VCaP (cell line): ENCODE results near the gene CPT1C.
A peak's percentile ranks its signal among the peaks of the same experiment; 100 is the strongest.

Source experiments
- H3K27ac ChIP-seq: fragments of 450-650 bp; 2 replicates; pipeline ENCODE4 v1.5.1; 2017
- CTCF ChIP-seq: fragments of 450-650 bp; conservative IDR thresholded peaks from 2 replicates; pipeline ENCODE4 v1.5.1; 2017; ENCODE audit warnings: mild to moderate bottlenecking, moderate library complexity

The CPT1C gene

GRCh38 chr19:49700563-49700962 is 9.6 kb downstream of the CPT1C start:
- TF ChIP-seq CTCF = no peak
- H3K27ac ChIP-seq = no peak overlapping the region

DNA sequence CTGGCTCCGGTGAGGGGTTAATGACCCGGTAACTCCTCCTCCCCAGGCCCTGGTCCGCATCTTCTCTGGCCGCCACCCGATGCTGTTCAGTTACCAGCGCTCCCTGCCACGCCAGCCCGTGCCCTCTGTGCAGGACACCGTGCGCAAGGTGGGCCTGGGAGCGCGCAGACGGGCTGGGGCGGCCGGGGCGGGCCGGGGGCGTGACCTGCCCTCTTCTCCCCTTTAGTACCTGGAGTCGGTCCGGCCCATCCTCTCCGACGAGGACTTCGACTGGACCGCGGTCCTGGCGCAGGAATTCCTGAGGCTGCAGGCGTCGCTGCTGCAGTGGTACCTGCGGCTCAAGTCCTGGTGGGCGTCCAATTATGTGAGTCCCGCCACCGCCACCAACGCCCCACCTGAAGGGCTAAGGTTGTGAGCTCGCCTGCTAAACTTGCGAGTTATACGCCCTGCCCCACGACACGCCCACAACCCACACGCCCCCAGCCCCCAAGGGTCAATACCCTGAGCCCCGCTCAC is 10.4 kb downstream of the CPT1C start:
- peak; percentile 49 for TF ChIP-seq CTCF
- H3K27ac ChIP-seq = no peak overlapping the region

DNA sequence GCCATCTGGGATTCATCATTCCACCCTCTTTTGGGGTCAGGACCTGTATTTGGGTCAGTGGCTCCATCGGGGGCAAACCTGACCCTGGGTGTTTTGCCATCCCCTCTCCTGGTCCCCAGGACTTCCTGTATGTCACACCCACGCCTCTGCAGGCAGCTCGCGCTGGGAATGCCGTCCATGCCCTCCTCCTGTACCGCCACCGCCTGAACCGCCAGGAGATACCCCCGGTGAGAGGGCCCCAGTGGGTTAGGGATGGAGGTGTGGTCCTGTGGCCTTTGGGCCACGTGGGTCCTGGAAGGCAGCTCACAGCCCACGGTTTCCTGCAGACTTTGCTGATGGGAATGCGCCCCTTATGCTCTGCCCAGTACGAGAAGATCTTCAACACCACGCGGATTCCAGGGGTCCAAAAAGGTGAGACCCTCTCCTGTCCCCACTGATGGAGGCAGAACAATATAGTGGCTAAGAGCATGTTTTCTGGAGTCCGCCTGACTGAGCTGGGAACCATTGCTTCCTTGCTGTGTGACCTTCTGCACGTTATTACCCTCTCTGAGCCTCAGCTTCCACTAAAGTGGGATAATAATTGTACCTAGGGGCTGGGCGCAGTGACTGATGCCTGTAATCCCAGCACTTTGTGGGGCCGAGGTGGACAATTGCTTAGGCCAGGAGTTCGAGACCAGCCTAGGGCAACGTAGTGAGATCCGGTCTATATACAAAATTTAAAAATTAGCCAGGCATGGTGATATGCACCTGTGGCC is 14.1 kb downstream of the CPT1C start:
- no peak overlapping the region for H3K27ac ChIP-seq
- TF ChIP-seq CTCF = no peak

DNA sequence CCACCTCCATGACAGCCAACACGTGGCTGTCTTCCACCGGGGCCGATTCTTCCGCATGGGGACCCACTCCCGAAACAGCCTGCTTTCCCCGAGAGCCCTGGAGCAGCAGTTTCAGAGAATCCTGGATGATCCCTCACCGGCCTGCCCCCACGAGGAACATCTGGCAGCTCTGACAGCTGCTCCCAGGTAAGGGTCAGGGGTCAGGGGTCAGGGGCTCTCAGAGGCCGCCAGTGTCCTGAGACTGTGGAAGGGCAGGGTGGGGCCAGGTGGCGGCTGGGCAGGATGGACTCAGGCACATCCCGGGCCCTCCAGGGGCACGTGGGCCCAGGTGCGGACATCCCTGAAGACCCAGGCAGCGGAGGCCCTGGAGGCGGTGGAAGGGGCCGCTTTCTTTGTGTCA is 15.0 kb downstream of the CPT1C start:
- no peak overlapping the region for H3K27ac ChIP-seq

GRCh38 chr19:49710372-49710951 is 19.5 kb downstream of the CPT1C start:
- H3K27ac ChIP-seq = no peak overlapping the region

More for the DNA sequence above, 15.0 kb downstream of the CPT1C start:
- no peak for TF ChIP-seq CTCF

DNA sequence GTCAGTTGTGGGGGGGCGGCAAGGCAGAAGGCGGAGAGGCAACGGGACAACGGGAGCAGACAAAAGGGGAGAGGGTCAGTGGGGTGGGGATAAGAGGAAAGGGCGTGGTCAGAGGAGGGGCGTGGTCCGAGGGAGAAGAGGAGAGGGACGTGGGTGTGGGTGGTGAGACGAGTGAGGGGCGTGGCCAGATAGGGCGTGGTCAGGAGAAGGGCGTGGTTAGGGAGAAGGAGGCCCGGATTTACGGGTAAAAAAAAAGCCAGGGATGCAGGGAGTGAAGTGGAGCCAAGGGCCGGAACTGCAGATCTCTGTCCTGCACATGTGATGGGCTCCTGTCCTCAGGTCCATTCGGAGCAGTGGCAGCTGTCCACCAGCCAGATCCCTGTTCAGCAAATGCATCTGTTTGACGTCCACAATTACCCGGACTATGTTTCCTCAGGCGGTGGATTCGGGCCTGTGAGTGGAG is 21.5 kb downstream of the CPT1C start:
- TF ChIP-seq CTCF = no peak
- H3K27ac ChIP-seq = peak overlapping the region; percentile 70

More at GRCh38 chr19:49710372-49710951, 19.5 kb downstream of the CPT1C start:
- no peak for TF ChIP-seq CTCF

GRCh38 chr19:49713236-49713845 is 22.4 kb downstream of the CPT1C start:
- peak overlapping the region; percentile 70 for H3K27ac ChIP-seq
- TF ChIP-seq CTCF = no peak
